Neural progenitor cell (in vitro differentiated cells): Measurements from ENCODE around the gene CCDC134. TPM values are rescaled to one million over a fixed set of nuclear protein-coding genes. Genes with fewer than 3 reads are reported as not detected.

Experiments used
- DNase-seq: peaks from one replicate; pipeline ENCODE4 v3.0.0-alpha.2; 2016; ENCODE audit warnings: low spot score
- H2AFZ ChIP-seq: fragments of 200-600 bp; sonication (generic); replicated peaks from 2 replicates; pipeline ENCODE4 v1.6.1; 2016; ENCODE audit warnings: antibody characterized with exemption
- H3F3A ChIP-seq: fragments of 200-600 bp; sonication (generic); 2 replicates; pipeline ENCODE4 v1.6.1; 2016; ENCODE audit warnings: antibody characterized with exemption, low read depth
- H3K27ac ChIP-seq: fragments of 200-600 bp; sonication (generic); 2 replicates; pipeline ENCODE4 v1.5.1; 2016; ENCODE audit warnings: mild to moderate bottlenecking
- H3K27me3 ChIP-seq: fragments of 200-600 bp; sonication (generic); 2 replicates; pipeline ENCODE4 v1.6.1; 2016; ENCODE audit warnings: mild to moderate bottlenecking, moderate library complexity
- H3K36me3 ChIP-seq: fragments of 200-600 bp; sonication (generic); 2 replicates; pipeline ENCODE4 v1.5.1; 2016
- H3K4me1 ChIP-seq: fragments of 200-600 bp; sonication (generic); 2 replicates; pipeline ENCODE4 v1.6.1; 2016; ENCODE audit warnings: mixed run types
- H3K4me2 ChIP-seq: fragments of 200-600 bp; sonication (generic); 2 replicates; pipeline ENCODE4 v1.6.1; 2016
- H3K4me3 ChIP-seq: fragments of 200-600 bp; sonication (generic); 2 replicates; pipeline ENCODE4 v1.5.1; 2016
- H3K79me2 ChIP-seq: fragments of 200-600 bp; sonication (generic); 2 replicates; pipeline ENCODE4 v1.6.1; 2016; ENCODE audit warnings: low read depth
- H3K9ac ChIP-seq: fragments of 200-600 bp; sonication (generic); 2 replicates; pipeline ENCODE4 v1.6.1; 2016
- H3K9me3 ChIP-seq: fragments of 200-600 bp; sonication (generic); 2 replicates; pipeline ENCODE4 v1.5.1; 2016; ENCODE audit warnings: low read depth
- H4K20me1 ChIP-seq: fragments of 200-600 bp; sonication (generic); 2 replicates; pipeline ENCODE4 v1.6.1; 2016; ENCODE audit warnings: low read depth
- H3K27ac Mint-ChIP-seq: 3 replicates; pipeline ENCODE4 v1.8.0; 2021; ENCODE audit warnings: mixed read lengths
- H3K27me3 Mint-ChIP-seq: 2 replicates; pipeline ENCODE4 v1.8.0; 2022; ENCODE audit warnings: low read depth, mild to moderate bottlenecking, inconsistent platforms, moderate library complexity, mixed read lengths; ENCODE audit not compliant: insufficient read depth
- H3K36me3 Mint-ChIP-seq: 3 replicates; pipeline ENCODE4 v1.8.0; 2021; ENCODE audit warnings: mixed read lengths
- H3K4me1 Mint-ChIP-seq: 3 replicates; pipeline ENCODE4 v1.8.0; 2021; ENCODE audit warnings: mixed read lengths
- H3K4me3 Mint-ChIP-seq: 3 replicates; pipeline ENCODE4 v1.8.0; 2021; ENCODE audit warnings: mild to moderate bottlenecking, moderate library complexity, mixed read lengths
- H3K9me3 Mint-ChIP-seq: 3 replicates; pipeline ENCODE4 v1.8.0; 2020; ENCODE audit warnings: mixed read lengths
- CTCF ChIP-seq: fragments of 200-600 bp; sonication (generic); IDR thresholded peaks from 2 replicates; pipeline ENCODE4 v1.5.1; 2017; ENCODE audit warnings: antibody characterized with exemption, mild to moderate bottlenecking
- EZH2 ChIP-seq: fragments of 200-600 bp; sonication (generic); IDR thresholded peaks from 2 replicates; pipeline ENCODE4 v1.6.1; 2017; ENCODE audit warnings: antibody characterized with exemption, mild to moderate bottlenecking, moderate library complexity
- EZH2phosphoT487 ChIP-seq: fragments of 200-600 bp; sonication (generic); IDR thresholded peaks from 2 replicates; pipeline ENCODE4 v1.6.1; 2017; ENCODE audit warnings: antibody characterized with exemption
- total RNA-seq: library from RNA; depleted of rRNA; stranded (reverse); fragments of >200 nt; gene quantifications from 2 replicates; pipeline ENCODE4 v1.2.3, GENCODE V29; 2015; ENCODE audit warnings: low replicate concordance

CCDC134 gene
- total RNA-seq, 1 donor from 2014 or later: 8.8 TPM

- Histone ChIP-seq H4K20me1 (peaks cover 95% of the 10 kb centered on the region), H2AFZ (no peak overlapping the region), H3K9me3 (no peaks in the 10 kb centered on the region), H3K27ac (no peak overlapping the region), H3K4me3 (no peak overlapping the region), H3K9ac (no peak overlapping the region), H3K36me3 (no peaks in the 10 kb centered on the region), H3F3A (peaks cover 30% of the 10 kb centered on the region), H3K27me3 (no peaks in the 10 kb centered on the region), H3K4me2 (peak overlapping the region; percentile 51), H3K4me1 (peaks cover 29% of the 10 kb centered on the region), H3K79me2 (peaks cover 100% of the 10 kb centered on the region)
- H3K4me3 Mint-ChIP-seq: no peak overlapping the region
- H3K27me3 Mint-ChIP-seq: peaks cover 2% of the 10 kb centered on the region
- H3K9me3 Mint-ChIP-seq: no peaks in the 10 kb centered on the region
- no peak for DNase-seq
- peak overlapping the region; percentile 0 for H3K27ac Mint-ChIP-seq
- peaks cover 36% of the 10 kb centered on the region for H3K4me1 Mint-ChIP-seq
- TF ChIP-seq EZH2 (no peak), EZH2phosphoT487 (no peak), CTCF (no peak)
- peaks cover 29% of the 10 kb centered on the region for H3K36me3 Mint-ChIP-seq
Measured at GRCh38 chr22:41847300-41847699, 46.8 kb downstream of the CCDC134 start.

- peaks cover 30% of the 10 kb centered on the region for H3F3A ChIP-seq
- H3K79me2 ChIP-seq: peaks cover 100% of the 10 kb centered on the region
- H3K9ac ChIP-seq: no peak overlapping the region
- H3K27ac ChIP-seq: no peak overlapping the region
- Mint-ChIP-seq H3K27me3 (no peaks in the 10 kb centered on the region), H3K4me3 (no peak overlapping the region), H3K27ac (no peak overlapping the region), H3K4me1 (peaks cover 32% of the 10 kb centered on the region), H3K9me3 (peaks cover under 1% of the 10 kb centered on the region), H3K36me3 (peaks cover 33% of the 10 kb centered on the region)
- no peak for TF ChIP-seq CTCF
- TF ChIP-seq EZH2: no peak
- TF ChIP-seq EZH2phosphoT487: no peak
- H4K20me1 ChIP-seq: peaks cover 93% of the 10 kb centered on the region
- H3K27me3 ChIP-seq: no peaks in the 10 kb centered on the region
- H3K9me3 ChIP-seq: no peaks in the 10 kb centered on the region
- H3K4me2 ChIP-seq: no peak overlapping the region
- no peak overlapping the region for H2AFZ ChIP-seq
- H3K36me3 ChIP-seq: no peaks in the 10 kb centered on the region
- H3K4me1 ChIP-seq: peaks cover 29% of the 10 kb centered on the region
- no peak for DNase-seq
- H3K4me3 ChIP-seq: no peak overlapping the region
Measured at GRCh38 chr22:41848468-41848867, 48.0 kb downstream of the CCDC134 start.

- Histone ChIP-seq H2AFZ (no peak overlapping the region), H3K79me2 (peaks cover 100% of the 10 kb centered on the region), H3K27me3 (no peaks in the 10 kb centered on the region), H3K9me3 (no peaks in the 10 kb centered on the region), H3K36me3 (no peaks in the 10 kb centered on the region), H4K20me1 (peaks cover 90% of the 10 kb centered on the region), H3K4me2 (no peak overlapping the region), H3K9ac (no peak overlapping the region), H3F3A (peaks cover 10% of the 10 kb centered on the region), H3K4me3 (no peak overlapping the region), H3K4me1 (peaks cover 4% of the 10 kb centered on the region), H3K27ac (no peak overlapping the region)
- H3K4me3 Mint-ChIP-seq: no peak overlapping the region
- no peak for DNase-seq
- peaks cover 11% of the 10 kb centered on the region for H3K4me1 Mint-ChIP-seq
- TF ChIP-seq EZH2: no peak
- TF ChIP-seq CTCF: no peak
- TF ChIP-seq EZH2phosphoT487: no peak
- no peak overlapping the region for H3K27ac Mint-ChIP-seq
- H3K36me3 Mint-ChIP-seq: peaks cover 19% of the 10 kb centered on the region
- H3K9me3 Mint-ChIP-seq: peaks cover 2% of the 10 kb centered on the region
- no peaks in the 10 kb centered on the region for H3K27me3 Mint-ChIP-seq
Measured at GRCh38 chr22:41856469-41856868, 56.0 kb downstream of the CCDC134 start.
